ENCODE results near the gene ARHGEF25. TPM values are rescaled to one million over a fixed set of nuclear protein-coding genes. Genes with fewer than 3 reads are reported as not detected.

ARHGEF25 gene
- polyA plus RNA-seq, 2 of the 4 experiments (the other 2 are of a cell fraction), result 9.3 to 13.8 TPM

DNA sequence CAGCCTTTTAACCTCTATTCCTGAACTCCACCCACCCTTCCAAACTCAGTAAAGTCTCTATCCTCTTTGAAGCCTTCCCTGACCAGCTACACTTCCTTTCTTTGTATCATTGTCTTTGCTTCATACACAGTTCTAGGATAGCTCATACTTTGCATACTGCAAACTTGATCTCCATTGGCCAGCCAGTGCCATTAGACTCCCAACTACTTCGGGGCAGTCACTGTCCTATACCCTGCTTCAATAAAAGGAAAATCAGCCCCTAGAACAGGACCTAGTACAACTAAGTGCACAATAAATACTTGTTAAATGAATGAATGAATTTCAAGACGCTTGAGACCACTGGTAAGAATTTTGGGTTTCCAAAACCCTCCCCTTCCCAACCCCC lies 20.8 kb upstream of the ARHGEF25 start:
- TF ChIP-seq, protein P1, sequence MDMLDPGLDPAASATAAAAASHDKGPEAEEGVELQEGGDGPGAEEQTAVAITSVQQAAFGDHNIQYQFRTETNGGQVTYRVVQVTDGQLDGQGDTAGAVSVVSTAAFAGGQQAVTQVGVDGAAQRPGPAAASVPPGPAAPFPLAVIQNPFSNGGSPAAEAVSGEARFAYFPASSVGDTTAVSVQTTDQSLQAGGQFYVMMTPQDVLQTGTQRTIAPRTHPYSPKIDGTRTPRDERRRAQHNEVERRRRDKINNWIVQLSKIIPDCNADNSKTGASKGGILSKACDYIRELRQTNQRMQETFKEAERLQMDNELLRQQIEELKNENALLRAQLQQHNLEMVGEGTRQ (IDR thresholded peaks at IDR 0.05), result no peak
- TF ChIP-seq EHMT2 (IDR thresholded peaks at IDR 0.05; ENCODE audit: low read depth) (no peak), EHF (CRISPR knock-in tag; IDR thresholded peaks at IDR 0.05) (no peak), FOXS1 (CRISPR knock-in tag; IDR thresholded peaks at IDR 0.05) (no peak), MAZ (IDR thresholded peaks at IDR 0.05; ENCODE audit: borderline replicate concordance, low read depth, low read length) (no peak), ZNF302 (CRISPR knock-in tag; IDR thresholded peaks at IDR 0.05) (no peak), CHD4 (IDR thresholded peaks at IDR 0.05; ENCODE audit: borderline replicate concordance) (no peak), TFCP2L1 (CRISPR knock-in tag; IDR thresholded peaks at IDR 0.05) (no peak), JUN (IDR thresholded peaks at IDR 0.05) (no peak), EP300 (IDR thresholded peaks at IDR 0.05) (no peak), NPAS2 (CRISPR knock-in tag; IDR thresholded peaks at IDR 0.05; ENCODE audit: borderline replicate concordance) (no peak), RNF2 (IDR thresholded peaks at IDR 0.05; ENCODE audit: borderline replicate concordance, low read depth) (no peak), KDM1A (IDR thresholded peaks at IDR 0.05; ENCODE audit: low read depth) (no peak)
- TF ChIP-seq, protein P2, sequence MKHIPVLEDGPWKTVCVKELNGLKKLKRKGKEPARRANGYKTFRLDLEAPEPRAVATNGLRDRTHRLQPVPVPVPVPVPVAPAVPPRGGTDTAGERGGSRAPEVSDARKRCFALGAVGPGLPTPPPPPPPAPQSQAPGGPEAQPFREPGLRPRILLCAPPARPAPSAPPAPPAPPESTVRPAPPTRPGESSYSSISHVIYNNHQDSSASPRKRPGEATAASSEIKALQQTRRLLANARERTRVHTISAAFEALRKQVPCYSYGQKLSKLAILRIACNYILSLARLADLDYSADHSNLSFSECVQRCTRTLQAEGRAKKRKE (CRISPR knock-in tag; IDR thresholded peaks at IDR 0.05; ENCODE audit: low read depth), result no peak
- peaks cover 12% of the 10 kb centered on the region for H3K4me1 ChIP-seq
- peak overlapping the region; percentile 84 to 91 for H3K27ac ChIP-seq
- peak overlapping the region; percentile 70 for H3K4me2 ChIP-seq
- peak overlapping the region; percentile 94 for H3K4me3 ChIP-seq
- no peak for DNase-seq (ENCODE audit: low read depth in 1 of 2, low spot score in 1 of 2)
- ChIA-PET CTCF (interaction anchor here (0.7 to 5.5 kb wide), 3 partner anchors 24 to 145 kb away, joined by 3 to 39 read pairs (median 8); no protein-coding TSS in a partner anchor), POLR2A (interaction anchor here (1.1 to 1.7 kb wide), 2 partner anchors 9 to 32 kb away, joined by 4 read pairs; no protein-coding TSS in a partner anchor)
- no peaks in the 10 kb centered on the region for H3K9me3 ChIP-seq
- 5% methylated on average over 2 of the region's 2 CpGs for WGBS (ENCODE audit: missing lambda C conversion rate)
- peak; percentile 9 to 45; a peak in 3 of 6 replicates for ATAC-seq
- FAIRE-seq, result no peak

DNA sequence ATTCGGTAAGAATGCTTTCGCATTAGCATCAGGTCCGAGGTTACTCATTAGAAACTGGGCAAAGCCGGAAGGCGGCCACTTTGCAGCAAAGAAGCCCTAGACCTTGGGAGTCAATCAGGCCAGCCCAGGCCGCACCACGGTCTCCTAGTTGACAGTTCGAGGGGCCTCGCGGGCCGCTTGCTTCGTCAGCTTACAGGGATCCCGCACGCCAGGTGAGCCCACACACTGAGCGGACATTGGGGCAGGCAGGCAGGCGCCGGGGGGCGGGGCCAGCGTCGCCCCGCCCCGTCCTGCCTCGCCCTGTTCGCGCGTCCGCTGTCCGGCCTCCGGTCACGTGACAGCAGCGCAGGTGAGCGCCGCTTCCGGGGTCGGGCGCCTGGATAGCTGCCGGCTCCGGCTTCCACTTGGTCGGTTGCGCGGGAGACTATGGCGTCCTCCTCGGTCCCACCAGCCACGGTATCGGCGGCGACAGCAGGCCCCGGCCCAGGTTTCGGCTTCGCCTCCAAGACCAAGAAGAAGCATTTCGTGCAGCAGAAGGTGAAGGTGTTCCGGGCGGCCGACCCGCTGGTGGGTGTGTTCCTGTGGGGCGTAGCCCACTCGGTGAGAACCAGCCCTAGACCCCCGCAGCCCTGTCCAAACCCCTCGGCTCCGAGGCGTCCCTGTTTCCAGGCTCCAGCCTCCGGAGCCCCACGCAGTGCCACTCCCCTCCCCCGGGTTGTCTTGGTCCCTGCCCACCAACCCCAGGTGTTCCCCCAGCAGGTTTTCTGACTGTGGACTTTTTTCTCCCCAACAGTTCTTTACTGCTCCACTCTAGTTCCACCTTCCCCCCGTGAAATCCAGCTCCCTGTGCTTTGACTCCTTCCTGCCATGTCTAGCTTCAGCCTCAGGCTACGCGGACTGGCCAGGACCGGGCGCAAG lies 20.1 kb upstream of the ARHGEF25 start, which contains the start of gene PIP4K2C:
Gene PIP4K2C (plus strand): TSS at position 329 of the 918 bp plus-strand sequence. CDS start 98 bp downstream, at position 427.
- DNase-seq (ENCODE audit: low read depth in 1 of 2, low spot score in 1 of 2) (peak; percentile 79 to 80), FAIRE-seq (no peak), ATAC-seq (peak; percentile 87 to 94)
- H3K27ac ChIP-seq, result peak within 1 kb of the TSS; percentile 84 to 91
- H3K4me1 ChIP-seq, result peaks cover 12% of the 10 kb centered on the region
- peak within 1 kb of the TSS; percentile 70 for H3K4me2 ChIP-seq
- H3K9me3 ChIP-seq, result no peaks in the 10 kb centered on the region
- 1% methylated on average over 41 of the region's 69 CpGs for WGBS (ENCODE audit: missing lambda C conversion rate)
- ChIA-PET POLR2A (interaction anchor here (0.8 to 1.7 kb wide), 6 partner anchors 9 to 46 kb away, joined by 3 to 9 read pairs (median 4); partner anchors contain the start of gene ARHGEF25), CTCF (interaction anchor here (0.9 to 5.5 kb wide), 11 partner anchors 8 to 165 kb away, joined by 3 to 55 read pairs (median 5); partner anchors contain the start of gene ARHGEF25)
- H3K4me3 ChIP-seq, result peak within 1 kb of the TSS; percentile 94
- TF ChIP-seq, protein P3, sequence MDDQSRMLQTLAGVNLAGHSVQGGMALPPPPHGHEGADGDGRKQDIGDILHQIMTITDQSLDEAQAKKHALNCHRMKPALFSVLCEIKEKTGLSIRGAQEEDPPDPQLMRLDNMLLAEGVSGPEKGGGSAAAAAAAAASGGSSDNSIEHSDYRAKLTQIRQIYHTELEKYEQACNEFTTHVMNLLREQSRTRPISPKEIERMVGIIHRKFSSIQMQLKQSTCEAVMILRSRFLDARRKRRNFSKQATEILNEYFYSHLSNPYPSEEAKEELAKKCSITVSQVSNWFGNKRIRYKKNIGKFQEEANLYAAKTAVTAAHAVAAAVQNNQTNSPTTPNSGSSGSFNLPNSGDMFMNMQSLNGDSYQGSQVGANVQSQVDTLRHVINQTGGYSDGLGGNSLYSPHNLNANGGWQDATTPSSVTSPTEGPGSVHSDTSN (IDR thresholded peaks at IDR 0.05), result peak; percentile 25; the same call in 1 of the 2 replicates
- TF ChIP-seq HOXA7 (CRISPR knock-in tag; IDR thresholded peaks at IDR 0.05) (no peak), RARB (CRISPR knock-in tag; IDR thresholded peaks at IDR 0.05) (no peak), CHD4 (IDR thresholded peaks at IDR 0.05; ENCODE audit: borderline replicate concordance) (no peak), PHF8 (IDR thresholded peaks at IDR 0.05; ENCODE audit: borderline replicate concordance, low read depth) (peak; percentile 91), SREBF2 (IDR thresholded peaks at IDR 0.05) (no peak), JUN (IDR thresholded peaks at IDR 0.05) (peak; percentile 26 to 73; a peak in 2 of 5 replicates), RCOR1 (IDR thresholded peaks at IDR 0.05; ENCODE audit: low read depth, low read length) (no peak), POLR2A (IDR thresholded peaks at IDR 0.05; ENCODE audit: low read length) (peak; percentile 77), FOSL2 (IDR thresholded peaks at IDR 0.05) (no peak), FOSL2 (CRISPR knock-in tag; IDR thresholded peaks at IDR 0.05) (no peak), CBX2 (IDR thresholded peaks at IDR 0.05; ENCODE audit: borderline replicate concordance, low read depth) (no peak), RFX5 (IDR thresholded peaks at IDR 0.05) (0 out of 2 replicates have a peak, but pooled peaks have one; percentile 12), POLR2AphosphoS2 (conservative IDR thresholded peaks at IDR 0.05; ENCODE audit: low read length) (no peak)
- TF ChIP-seq, protein P1 (IDR thresholded peaks at IDR 0.05), result peak; percentile 92
- TF ChIP-seq, protein P2 (CRISPR knock-in tag; IDR thresholded peaks at IDR 0.05; ENCODE audit: low read depth), result no peak
- TF ChIP-seq, protein P4, sequence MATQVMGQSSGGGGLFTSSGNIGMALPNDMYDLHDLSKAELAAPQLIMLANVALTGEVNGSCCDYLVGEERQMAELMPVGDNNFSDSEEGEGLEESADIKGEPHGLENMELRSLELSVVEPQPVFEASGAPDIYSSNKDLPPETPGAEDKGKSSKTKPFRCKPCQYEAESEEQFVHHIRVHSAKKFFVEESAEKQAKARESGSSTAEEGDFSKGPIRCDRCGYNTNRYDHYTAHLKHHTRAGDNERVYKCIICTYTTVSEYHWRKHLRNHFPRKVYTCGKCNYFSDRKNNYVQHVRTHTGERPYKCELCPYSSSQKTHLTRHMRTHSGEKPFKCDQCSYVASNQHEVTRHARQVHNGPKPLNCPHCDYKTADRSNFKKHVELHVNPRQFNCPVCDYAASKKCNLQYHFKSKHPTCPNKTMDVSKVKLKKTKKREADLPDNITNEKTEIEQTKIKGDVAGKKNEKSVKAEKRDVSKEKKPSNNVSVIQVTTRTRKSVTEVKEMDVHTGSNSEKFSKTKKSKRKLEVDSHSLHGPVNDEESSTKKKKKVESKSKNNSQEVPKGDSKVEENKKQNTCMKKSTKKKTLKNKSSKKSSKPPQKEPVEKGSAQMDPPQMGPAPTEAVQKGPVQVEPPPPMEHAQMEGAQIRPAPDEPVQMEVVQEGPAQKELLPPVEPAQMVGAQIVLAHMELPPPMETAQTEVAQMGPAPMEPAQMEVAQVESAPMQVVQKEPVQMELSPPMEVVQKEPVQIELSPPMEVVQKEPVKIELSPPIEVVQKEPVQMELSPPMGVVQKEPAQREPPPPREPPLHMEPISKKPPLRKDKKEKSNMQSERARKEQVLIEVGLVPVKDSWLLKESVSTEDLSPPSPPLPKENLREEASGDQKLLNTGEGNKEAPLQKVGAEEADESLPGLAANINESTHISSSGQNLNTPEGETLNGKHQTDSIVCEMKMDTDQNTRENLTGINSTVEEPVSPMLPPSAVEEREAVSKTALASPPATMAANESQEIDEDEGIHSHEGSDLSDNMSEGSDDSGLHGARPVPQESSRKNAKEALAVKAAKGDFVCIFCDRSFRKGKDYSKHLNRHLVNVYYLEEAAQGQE (IDR thresholded peaks at IDR 0.05), result no peak

Data from A549 (cell line).